HG03442 (cell line): Measurements from ENCODE around the gene DHRS13.
A peak's percentile ranks its signal among the peaks of the same experiment; 100 is the strongest.
"Not testable (repeated sequence)": the region's sequence is repeated elsewhere in the genome, so short reads cannot be mapped to it uniquely, and the experiment has no call there.

ENCODE experiments used
- ATAC-seq: cut with Tn5 transposase; IDR thresholded peaks from one replicate; pipeline ENCODE4 v1.9.1; 2021; ENCODE audit warnings: mild to moderate bottlenecking, moderate library complexity; ENCODE audit not compliant: unreplicated experiment

DHRS13 gene

GRCh38 chr17:28861393-28862203 is 41.3 kb downstream of the DHRS13 start:
- ATAC-seq = no peak

- ATAC-seq = no peak
Measured at GRCh38 chr17:28860363-28860808, 42.5 kb downstream of the DHRS13 start.

- no peak for ATAC-seq
Measured at GRCh38 chr17:28858801-28859355, 44.0 kb downstream of the DHRS13 start.

GRCh38 chr17:28857905-28858800 is 44.7 kb downstream of the DHRS13 start:
- ATAC-seq = no peak

- no peak for ATAC-seq
Measured at GRCh38 chr17:28856028-28856574, 46.8 kb downstream of the DHRS13 start.

GRCh38 chr17:28855336-28855679 is 47.6 kb downstream of the DHRS13 start:
- no peak for ATAC-seq

GRCh38 chr17:28854457-28855335 is 48.2 kb downstream of the DHRS13 start, which contains the start of gene ERAL1:
TSS of gene ERAL1 (plus strand) at chr17:28855016. CDS start at chr17:28855035, 19 bp downstream.
- peak; percentile 95 for ATAC-seq

- ATAC-seq = no peak
Measured at GRCh38 chr17:28853295-28853694, 49.6 kb downstream of the DHRS13 start.

- ATAC-seq = no peak
Measured at GRCh38 chr17:28849281-28849680, 53.6 kb downstream of the DHRS13 start.

- not testable (repeated sequence) for ATAC-seq
Measured at GRCh38 chr17:28848667-28849066, 54.2 kb downstream of the DHRS13 start.
